NOMO-1 (cell line): ENCODE results near the gene ANKRD11.
"Not testable (repeated sequence)": the region's sequence is repeated elsewhere in the genome, so short reads cannot be mapped to it uniquely, and the experiment has no call there.

ENCODE experiments used
- DNase-seq, 2 experiments: peaks; one replicate each; lab custom pipeline; 2025; ENCODE audit not compliant: unreplicated experiment in 2 of 2; lab: John Stamatoyannopoulos, UW

ANKRD11 gene

GRCh38 chr16:89275837-89276720, 214.3 kb downstream of the ANKRD11 start:
- no peak for DNase-seq

GRCh38 chr16:89275284-89275584, 215.1 kb downstream of the ANKRD11 start:
- no peak for DNase-seq

DNA sequence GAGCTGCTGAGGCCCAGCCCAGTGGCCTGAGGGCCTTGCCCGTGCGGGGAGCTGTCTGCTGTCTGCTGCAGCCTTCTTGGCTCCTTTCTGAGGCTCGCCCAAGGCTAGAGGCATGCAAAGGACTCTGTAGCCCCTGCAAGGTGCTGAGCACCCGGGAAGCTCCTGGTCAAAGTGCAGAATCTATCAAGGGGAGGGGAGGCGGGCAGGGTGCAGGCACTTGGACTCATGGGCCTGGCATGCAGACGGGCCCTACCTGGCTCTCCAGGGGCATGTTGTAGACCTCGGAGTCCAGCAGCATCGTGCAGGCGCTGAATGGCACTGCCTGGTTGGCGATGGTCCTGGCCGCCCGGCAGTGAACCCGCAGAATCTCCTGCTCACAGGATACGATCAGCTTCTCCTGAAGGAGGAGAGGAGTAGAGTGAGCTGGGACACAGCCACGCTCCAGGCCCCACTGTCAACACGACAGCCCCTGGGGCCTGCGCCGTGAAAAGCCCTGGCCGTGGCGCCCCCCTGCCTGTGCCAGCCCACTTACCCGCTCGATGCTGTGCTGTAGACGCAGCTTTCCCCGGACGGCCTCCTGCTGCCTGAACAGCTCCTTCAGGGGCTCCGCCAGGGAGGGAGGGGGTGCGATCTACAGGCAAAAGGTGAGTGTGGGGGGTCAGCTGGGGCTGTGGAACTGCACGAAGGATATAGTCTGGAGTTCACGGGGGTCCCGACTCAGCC, 215.6 kb downstream of the ANKRD11 start:
- no peak for DNase-seq

GRCh38 chr16:89273741-89274472, 216.5 kb downstream of the ANKRD11 start:
- no peak for DNase-seq

- no peak for DNase-seq
Observed at GRCh38 chr16:89272631-89273030, 217.7 kb downstream of the ANKRD11 start.

- no peak for DNase-seq
Observed at GRCh38 chr16:89270666-89271345, 219.6 kb downstream of the ANKRD11 start.

GRCh38 chr16:89269805-89270665, 220.3 kb downstream of the ANKRD11 start:
- DNase-seq: no peak

DNA sequence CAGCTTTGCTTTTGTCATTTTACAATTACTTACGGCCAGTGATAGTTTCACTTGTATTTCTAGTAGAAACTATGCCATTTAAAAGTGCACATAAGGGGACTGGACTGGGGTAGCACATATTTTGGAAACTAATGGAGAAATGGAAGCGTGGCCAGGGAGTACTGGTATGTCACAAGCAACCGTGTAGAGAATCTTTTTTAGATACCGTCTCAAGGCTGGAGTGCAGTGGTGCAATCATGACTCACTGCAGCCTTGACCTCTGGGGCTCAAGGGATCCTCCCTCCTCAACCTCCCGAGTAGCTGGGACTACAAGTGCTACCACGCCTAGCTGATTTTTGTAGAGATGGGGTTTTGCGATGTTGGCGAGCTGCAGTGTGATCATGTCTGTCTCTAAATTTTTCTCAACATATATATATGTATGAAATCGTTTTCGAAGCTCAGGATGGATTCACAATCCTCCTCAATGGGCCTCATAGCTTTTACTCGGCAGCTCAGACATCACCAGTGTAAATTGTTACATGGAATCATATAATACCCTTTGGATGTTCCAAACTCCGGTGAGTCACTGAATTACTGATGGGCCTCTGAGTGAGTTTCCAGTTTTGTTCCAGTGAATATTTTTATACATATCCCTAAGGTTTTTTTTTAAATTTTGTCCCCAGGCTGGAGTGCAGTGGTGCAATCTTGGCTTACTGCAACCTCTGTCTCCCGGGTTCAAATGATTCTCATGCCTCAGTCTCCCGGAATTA, 221.2 kb downstream of the ANKRD11 start:
- DNase-seq: no peak

DNA sequence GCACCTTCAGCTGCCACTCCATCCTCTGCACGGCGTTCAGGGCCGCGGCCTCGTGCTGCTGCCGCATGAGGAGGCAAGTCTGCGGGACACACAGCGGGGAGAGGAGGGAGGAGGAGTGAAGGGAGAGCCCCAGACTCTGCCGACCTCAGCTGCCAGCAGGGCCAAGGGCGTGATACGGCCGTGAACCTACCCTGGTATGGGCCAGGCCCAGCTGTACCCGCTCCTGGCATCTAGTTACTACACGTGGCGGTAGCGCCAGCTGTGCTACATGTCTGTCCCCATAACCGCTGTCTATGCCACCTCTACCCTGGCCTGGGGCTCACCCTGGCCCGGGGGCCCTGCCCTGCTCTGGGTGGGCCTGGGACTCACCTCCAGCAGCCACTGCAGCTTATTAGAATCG, 221.8 kb downstream of the ANKRD11 start:
- no peak for DNase-seq

DNA sequence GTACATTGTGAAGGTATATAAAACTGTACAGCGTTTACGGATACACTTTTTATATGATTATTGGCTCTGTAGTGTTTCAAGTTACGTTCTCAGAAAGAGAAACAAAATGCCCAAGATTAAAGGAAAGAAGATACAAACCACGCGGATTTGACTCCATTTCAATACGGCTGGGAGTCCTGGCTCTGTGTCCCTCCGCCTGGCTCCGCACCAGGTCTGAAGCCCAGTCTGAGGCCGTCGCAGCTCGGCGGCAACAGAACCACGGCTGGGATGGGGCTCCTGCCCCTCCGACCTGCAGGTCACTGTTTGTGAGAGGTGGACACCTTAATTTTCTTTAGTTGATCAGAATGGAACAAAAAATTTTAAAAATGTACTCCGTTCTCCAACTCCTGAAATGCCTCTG, 222.6 kb downstream of the ANKRD11 start:
- DNase-seq: not testable (repeated sequence)

- DNase-seq: no peak
Observed at GRCh38 chr16:89266521-89267134, 223.7 kb downstream of the ANKRD11 start.

GRCh38 chr16:89265647-89266046, 224.7 kb downstream of the ANKRD11 start:
- DNase-seq: no peak

- DNase-seq: no peak
Observed at GRCh38 chr16:89264800-89265550, 225.4 kb downstream of the ANKRD11 start.

- no peak for DNase-seq
Observed at GRCh38 chr16:89261691-89262563, 228.4 kb downstream of the ANKRD11 start.

- DNase-seq: not testable (repeated sequence)
Observed at GRCh38 chr16:89259901-89260300, 230.5 kb downstream of the ANKRD11 start.

- DNase-seq: no peak
Observed at GRCh38 chr16:89257757-89258465, 232.4 kb downstream of the ANKRD11 start.
